Keratinocyte (primary cell): Measurements from ENCODE around the gene RAP1GAP.

ENCODE experiments used
- EZH2 ChIP-seq: IDR thresholded peaks from one replicate; pipeline ENCODE4 v1.6.1; 2012; ENCODE audit warnings: inconsistent platforms, mild to moderate bottlenecking, low read length, moderate library complexity
- TF ChIP-seq, protein P1 (sequence below), 3 experiments: IDR thresholded peaks in 1 of 3; conservative IDR thresholded peaks in 1 of 3; optimal IDR thresholded peaks in 1 of 3; 2 replicates in 2 of 3; 3 replicates in 1 of 3; pipeline versions ENCODE3 to v1.5.1; 2011; ENCODE audit warnings: low read length in 3 of 3, mild to moderate bottlenecking in 3 of 3, moderate library complexity in 2 of 3, control low read depth in 1 of 3, inconsistent platforms in 1 of 3; ENCODE audit not compliant: insufficient read depth in 2 of 3; ENCODE audit errors: extremely low read depth in 1 of 3

DNA sequence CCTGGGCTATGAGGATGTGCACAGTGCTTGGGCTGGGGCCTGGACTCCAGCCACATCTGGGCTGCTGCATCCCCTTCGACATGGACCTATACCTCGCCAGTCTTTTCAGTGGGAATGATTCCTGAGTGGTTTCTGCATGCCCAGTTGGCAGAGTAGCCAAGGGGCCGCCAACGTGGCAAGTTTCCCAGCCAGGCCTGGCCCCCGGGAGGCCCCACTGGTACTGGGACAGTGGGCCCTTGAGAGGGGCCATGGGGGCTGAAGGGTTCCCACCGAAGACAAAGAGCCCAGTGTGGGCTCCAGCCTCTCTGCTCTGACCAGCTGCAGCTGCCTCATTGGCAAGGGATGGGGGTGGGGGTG lies 15.4 kb downstream of the RAP1GAP start:
- TF ChIP-seq, protein P1, sequence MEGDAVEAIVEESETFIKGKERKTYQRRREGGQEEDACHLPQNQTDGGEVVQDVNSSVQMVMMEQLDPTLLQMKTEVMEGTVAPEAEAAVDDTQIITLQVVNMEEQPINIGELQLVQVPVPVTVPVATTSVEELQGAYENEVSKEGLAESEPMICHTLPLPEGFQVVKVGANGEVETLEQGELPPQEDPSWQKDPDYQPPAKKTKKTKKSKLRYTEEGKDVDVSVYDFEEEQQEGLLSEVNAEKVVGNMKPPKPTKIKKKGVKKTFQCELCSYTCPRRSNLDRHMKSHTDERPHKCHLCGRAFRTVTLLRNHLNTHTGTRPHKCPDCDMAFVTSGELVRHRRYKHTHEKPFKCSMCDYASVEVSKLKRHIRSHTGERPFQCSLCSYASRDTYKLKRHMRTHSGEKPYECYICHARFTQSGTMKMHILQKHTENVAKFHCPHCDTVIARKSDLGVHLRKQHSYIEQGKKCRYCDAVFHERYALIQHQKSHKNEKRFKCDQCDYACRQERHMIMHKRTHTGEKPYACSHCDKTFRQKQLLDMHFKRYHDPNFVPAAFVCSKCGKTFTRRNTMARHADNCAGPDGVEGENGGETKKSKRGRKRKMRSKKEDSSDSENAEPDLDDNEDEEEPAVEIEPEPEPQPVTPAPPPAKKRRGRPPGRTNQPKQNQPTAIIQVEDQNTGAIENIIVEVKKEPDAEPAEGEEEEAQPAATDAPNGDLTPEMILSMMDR (optimal IDR thresholded peaks at IDR 0.05 in 1 of 3, IDR thresholded peaks at IDR 0.05 in 1 of 3, conservative IDR thresholded peaks at IDR 0.05 in 1 of 3; ENCODE audit: extremely low read depth in 1 of 3, insufficient read depth in 2 of 3, low read length in 3 of 3) = no peak
- no peak for TF ChIP-seq EZH2
